Stimulated activated CD4-positive, alpha-beta T cell treated with anti-CD3 and anti-CD28 coated beads, Interleukin-1b, Interleukin-23, amount 100 ng/mL, for 1 hour (primary cell): ENCODE data around the gene PPDPF.
"Not testable (repeated sequence)": the region's sequence is repeated elsewhere in the genome, so short reads cannot be mapped to it uniquely, and the experiment has no call there.

Experiments
- DNase-seq, 2 donors: peaks; one replicate each; pipeline ENCODE4 v3.0.0-alpha.2; 2020; ENCODE audit warnings: low read depth in 2 of 2

PPDPF gene

DNA sequence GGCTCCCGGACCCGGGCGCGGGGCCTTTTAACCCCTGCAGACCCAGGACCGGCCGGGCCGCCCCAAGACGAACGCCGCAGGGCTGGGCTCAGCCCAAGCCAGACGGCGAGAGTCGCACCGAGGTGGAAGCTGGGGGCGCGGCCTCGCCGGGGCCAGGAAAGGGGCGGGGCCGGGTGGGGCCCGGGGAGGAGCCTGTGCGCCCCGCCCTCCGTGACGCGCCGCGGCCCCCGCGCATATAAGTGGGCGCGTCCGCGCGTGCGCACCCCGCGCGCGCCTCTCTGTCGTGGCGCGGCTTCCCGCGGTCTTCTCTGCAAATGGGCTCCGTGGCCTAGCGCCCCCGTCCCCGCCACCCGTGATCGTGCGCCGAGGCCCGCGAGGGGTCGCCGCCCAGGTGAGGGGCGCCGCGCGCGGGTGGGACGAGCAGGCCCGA lies at the start of gene PPDPF:
Gene PPDPF, plus strand, starts transcription at position 262 of the 430 bp plus-strand sequence. CDS start 544 bp downstream, outside the sequence.
- DNase-seq: peak; percentile 75 to 78

DNA sequence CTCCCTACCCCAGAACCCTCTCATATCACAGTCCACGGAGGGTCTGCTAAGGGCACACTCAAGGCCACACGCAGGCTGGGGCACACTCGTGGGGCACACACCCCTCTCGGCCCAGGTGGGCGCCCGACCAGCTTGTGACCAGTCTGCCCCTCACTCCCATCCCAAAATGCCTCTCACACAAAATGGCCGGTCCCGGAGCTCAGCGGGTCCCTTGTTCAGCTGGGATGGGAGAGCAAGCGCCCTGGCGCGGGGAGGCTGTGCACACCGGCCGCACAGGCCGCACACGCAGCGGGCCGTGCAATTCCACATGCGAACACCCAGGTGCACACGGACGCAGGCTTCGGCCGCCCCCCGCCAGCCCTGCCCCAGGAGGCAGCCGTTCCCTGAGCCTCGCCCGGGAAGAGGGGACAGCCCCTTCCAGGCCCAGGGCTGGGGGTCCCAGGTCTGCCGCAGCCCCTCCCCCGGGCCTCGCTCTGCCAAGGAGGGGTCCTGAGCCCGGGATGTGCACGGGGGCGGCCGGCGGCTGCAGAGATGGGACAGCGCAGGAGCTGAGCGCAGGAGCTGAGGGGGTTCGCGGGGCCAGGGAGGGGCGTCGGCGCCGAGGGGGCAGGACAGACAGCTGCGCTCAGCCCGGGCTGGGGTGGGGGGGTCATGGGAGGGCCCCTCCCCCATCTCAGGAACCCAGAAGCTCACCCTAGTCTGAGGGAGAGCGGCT lies 49.4 kb upstream of the PPDPF start:
- DNase-seq: no peak

GRCh38 chr20:63471717-63471980 lies 48.9 kb upstream of the PPDPF start:
- DNase-seq: no peak

DNA sequence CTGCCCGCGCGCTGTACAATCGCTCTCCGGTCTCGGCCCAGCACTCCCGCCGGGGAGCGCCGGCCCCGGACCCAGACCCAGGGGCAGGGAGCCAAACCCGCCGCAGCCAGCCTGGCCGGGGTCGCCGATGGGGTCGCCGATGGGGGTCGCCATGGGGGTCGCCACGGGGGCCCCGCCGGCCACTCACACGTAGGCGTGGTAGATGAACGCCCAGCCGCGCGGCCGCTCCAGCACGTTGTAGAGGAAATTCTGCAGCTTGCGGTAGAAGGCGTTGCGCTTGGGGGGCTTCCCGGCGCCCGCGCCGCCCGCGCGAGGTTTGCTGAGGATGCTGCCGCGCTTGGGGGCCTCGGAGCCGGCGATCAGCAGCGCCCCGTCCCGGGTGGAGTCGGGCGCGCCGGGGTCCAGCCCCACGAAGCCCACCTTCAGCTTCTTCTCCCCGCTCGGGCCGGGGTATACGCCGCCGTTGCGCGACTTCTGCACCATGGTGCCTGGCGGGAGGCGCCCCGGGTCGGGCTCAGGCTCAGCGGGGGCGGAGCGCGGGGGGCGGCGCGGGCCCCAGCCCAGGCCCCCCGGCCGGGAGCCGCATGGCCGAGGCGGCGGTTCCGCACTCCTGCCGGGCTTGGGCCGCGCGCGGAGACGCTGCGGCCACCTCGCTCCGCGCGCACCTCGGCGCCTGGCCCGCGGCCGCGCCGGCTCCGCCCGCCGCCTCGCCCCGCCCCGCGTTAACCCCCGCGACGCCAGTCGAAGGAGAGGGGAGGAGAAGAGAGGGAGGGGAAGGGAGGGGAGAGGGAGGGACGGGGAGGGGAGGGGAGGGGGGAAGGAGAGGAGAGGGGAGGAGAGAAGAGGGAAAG lies 48.4 kb upstream of the PPDPF start, which contains the start of gene KCNQ2:
Gene KCNQ2, minus strand, starts transcription at position 675 of the 851 bp plus-strand sequence. Its CDS starts 192 bp downstream, at position 483.
- no peak for DNase-seq

DNA sequence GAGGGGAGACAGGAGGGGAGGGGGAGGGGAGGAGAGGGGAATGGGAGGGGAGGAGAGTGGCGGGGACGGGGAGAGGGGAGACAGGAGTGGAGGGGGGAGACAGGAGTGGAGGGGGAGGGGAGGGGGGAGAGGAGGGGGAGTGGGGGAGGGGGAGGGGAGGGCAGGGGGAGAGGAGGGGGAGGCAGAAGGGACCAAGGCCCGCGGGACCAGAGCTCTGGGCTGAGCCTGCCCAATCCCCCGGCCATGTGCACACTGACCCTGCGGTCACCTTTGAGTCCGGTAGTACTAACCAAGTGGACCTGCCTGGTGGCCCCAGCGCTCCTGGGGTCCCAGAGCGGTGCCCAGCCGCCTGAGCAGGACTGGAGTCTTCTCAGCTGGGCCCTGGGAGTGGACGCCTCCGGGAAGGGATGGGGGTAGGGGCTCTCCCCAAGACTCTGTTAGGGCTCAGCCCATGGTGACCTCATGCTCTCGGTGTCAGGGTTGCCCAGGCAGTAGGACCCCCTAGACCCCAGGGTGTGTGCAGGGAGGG lies 47.6 kb upstream of the PPDPF start:
- DNase-seq: no peak

DNA sequence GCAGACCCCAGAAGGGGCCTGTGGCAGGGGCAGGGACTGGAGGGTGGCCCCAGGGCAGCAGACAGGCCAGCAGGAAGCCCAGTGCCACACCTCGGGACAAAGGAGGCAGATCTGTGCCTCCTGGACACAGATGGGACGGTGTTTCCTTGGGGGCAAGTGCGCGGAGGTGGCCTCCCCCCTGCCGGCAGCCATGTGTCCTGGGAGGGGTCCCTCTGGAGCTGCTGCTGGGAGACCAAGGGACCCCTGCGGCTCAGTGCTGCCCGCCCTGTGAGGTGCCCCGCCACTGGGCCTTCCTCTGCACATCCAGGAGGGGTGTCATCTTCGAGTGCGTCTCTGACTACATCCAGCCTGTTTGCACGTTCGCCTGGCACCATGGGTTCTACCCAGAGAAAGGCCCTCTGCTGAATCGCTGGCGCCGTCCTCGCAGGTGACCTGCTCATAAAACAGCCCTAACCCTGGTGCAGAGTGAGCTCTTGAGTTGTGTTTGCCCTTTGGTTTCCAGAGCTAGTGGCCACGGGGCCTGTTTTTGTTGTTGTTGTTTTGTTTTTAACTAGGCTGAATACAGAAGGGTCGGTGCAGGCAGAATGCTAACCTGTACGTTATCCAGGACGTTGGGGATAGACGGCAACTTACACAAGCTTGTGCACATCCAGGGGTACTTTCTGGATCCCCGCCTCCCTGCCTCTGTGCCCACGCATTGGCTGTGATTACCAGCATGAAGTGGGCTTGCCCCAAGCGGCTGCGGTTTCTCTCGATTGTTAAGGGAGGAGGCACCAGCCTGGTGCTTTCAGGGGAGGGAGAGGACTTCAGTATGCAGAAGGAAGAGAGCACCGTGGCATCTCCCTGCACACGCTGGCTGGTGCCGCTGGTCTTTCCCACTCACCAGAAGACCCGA lies 46.8 kb upstream of the PPDPF start:
- DNase-seq: no peak

DNA sequence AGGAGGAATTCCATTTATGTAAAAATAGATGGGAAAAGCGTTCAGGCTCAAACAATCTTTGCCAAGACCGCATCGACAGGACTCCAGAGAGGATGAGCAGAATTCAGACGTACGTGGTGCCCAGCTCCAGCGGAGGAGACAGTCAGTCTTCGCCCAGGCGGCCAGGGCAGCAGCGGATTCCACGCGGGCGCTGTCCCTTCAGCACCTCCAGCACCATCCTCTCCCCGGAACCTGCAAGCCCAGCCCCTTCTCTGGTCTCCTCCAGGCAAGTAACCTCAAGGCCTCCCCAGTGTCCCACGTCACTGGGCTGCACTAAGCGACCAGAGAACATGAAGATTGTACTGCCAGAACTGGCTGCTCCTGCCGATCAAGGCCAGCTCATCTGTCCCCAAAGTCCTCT lies 45.4 kb upstream of the PPDPF start:
- no peak for DNase-seq

DNA sequence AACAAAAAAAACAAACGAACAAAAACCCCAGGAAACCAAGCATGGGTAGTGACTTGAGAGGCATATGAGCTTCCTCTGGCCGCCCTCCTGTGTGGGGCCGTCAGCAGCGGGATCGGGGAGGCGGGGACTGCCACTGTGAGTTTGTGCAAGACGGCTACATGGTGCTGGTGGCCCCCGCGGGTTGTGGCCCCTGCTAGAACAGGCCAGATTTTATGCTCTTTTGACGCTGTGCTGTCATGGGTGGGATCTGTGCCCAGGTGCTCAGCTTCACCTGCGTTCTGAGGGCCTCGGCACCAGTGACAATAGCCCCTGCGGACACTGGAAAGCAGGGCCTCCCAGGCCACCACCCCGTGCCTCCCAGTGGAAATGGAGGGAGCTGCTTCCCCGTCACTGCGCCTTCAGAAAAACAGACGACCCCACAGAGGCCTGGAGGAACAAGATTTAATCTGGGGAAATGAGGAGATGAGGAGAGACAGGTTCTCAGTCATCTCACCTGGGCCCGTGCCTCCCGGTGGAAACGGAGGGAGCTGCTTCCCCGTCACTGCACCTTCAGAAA lies 43.4 kb upstream of the PPDPF start:
- no peak for DNase-seq

- no peak for DNase-seq
Measured at GRCh38 chr20:63477944-63478343, 42.6 kb upstream of the PPDPF start.

- DNase-seq: no peak
Measured at GRCh38 chr20:63478346-63479302, 41.9 kb upstream of the PPDPF start.

DNA sequence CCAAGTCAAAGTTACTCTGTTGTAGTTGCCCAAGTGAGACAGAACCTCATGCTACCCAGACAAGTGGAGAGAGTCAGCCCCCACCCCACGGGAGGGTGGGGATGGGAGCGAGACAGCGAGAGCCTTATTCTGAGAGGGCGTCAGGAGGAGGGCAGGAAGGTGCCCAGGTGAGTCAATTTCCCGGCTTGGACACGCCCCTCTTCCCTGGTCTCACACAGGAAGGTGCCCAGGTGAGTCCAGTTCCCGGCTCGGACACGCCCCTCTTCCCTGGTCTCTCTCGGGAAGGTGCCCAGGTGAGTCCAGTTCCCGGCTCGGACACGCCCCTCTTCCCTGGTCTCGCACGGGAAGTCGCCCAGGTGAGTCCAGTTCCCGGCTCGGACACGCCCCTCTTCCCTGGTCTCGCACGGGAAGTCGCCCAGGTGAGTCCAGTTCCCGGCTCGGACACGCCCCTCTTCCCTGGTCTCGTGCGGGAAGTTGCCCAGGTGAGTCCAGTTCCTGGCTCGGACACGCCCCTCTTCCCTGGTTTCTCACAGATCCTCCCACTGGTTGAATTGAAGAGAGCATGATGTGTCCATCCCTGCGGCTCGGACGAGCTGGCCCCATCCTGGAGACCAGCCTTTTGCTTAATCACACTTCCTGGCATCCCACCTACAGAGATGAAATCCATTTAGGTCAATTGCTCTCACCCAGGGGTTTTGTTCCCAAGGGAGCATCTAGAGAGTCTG lies 40.7 kb upstream of the PPDPF start:
- not testable (repeated sequence) for DNase-seq

- DNase-seq: no peak
Measured at GRCh38 chr20:63481503-63481902, 39.1 kb upstream of the PPDPF start.

GRCh38 chr20:63482021-63482587 lies 38.5 kb upstream of the PPDPF start:
- DNase-seq: no peak

DNA sequence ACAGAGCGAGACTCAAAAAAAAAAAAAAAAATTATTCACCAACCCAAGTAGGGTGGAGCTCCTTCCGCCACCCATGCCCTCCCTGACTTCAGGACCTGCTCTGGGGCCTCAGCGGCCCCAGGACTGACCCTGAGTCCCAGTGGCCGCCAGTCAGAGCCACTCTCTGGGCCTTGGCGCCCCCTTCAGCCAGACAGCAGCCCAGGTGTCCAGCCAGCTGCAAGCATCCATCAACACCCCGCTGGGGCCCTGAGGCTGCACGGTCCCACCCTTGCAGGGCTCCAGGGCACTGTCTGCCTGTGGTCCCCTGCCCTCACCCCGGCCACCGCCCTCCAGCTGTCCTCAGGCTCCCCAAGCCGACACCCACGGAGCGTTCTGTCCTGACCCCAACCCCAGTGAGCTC lies 36.7 kb upstream of the PPDPF start:
- DNase-seq: no peak

GRCh38 chr20:63484236-63484635 lies 36.3 kb upstream of the PPDPF start:
- no peak for DNase-seq

DNA sequence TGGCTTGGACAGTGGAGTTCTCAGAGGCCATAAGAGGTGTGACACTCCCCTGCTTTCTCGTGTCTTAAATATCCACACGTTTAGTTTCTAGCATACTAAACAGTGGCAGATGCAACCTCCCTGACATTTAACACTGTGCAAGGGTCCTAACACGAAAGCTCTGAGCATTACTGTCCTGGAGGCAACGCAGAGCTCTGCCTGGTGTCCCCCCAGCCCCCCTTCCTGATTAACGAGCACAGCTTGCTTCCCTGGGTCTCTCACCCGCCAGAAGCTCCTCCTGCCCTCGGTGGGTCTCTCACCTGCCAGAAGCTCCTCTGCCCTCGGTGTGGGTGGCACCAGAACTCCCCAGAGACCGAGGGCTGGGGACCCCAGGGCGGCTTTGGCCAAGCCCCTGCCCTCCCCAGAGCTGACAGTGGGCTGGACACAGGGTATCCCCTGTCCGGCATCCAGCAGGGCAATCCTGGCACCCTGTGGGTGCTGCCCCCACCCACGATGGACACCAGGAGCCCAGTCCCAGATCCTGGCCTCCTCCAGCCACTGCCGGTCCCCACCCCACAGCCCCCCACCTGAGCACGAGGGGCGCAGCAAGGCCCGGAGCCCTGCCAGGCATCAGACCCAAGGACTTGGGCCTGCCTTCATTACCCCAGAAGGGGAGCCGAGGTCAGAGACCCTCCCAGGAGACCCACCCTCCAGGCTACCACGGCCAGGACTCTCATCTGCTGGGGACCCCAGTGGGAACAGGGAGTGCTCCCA lies 35.7 kb upstream of the PPDPF start:
- DNase-seq: no peak

DNA sequence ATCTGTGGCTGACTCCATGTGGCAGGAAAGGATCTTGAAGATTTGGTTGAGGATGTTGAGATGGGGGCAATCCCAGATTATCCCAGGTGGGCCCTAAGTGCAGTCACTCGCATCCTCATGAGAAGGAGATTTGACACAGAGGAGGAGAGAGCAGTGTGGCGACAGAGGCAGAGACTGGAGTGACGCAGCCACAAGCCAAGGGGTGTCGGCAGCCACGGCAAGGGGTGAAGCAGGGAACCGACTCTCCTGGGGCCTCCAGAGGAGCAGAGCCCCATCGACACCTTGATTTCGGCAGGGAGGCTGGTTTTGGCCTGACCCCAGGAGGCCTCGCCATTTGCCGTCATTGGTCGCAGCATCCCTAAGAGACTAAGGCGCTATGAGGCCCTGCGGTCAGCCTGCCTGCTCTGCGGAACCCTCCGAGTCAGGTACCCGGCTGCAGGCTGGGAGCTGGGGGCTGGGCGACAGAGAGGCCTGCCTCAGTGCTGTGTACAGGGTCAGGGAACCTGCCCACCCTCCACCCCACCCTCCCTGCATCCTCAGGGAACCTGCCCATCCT lies 34.2 kb upstream of the PPDPF start:
- DNase-seq: no peak

GRCh38 chr20:63487116-63487764 lies 33.3 kb upstream of the PPDPF start:
- DNase-seq: no peak
